ENCODE results near the gene ACIN1. TPM values are rescaled to one million over a fixed set of nuclear protein-coding genes. Genes with fewer than 3 reads are reported as not detected.

ACIN1 gene
- total RNA-seq, 1 experiment from 2014 or later: 181 TPM

DNA sequence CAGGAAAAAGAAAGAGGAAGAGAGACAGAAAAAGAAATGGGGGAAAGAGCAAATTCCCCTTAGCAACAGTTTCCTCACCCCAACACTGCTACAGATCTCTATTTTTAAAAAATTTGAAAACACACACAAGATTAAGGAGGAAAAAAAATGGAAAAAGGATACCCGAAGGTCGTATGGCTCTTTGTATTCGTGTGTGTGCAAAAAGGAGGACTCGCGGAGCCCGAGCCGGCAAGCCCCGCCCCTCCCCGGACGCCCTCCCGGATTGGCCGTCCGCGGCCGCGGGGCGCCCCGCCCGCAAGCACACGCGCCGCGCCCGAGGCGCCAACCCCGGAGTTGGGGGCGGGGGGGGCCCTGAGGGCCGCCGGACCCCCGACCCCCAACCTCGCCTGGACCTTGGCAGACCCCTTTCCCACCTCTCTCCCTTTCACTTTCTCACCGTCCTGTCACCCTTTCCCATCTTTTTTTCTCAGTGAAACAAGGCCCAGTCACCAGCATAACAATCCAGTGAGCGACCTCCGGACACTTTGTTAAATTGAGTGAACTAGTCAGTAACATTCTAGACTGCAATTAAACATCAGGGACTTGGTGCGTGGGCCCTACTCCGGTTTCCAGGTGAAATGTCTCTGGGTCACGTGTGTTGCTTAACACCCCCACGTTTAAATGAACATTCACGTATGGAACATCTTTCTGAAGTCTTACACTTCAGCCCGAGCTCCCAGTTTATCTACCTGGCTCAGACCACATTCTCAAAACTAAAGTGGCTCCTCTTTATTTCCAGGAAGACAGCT, 84.8 kb downstream of the ACIN1 start, which contains the start of gene C14orf93:
C14orf93 (minus strand) TSS at position 205 of the 788 bp plus-strand sequence. CDS start 11,120 bp downstream, outside the sequence.
- H3K36me3 Mint-ChIP-seq (ENCODE audit: insufficient read depth, unreplicated experiment): peaks cover 29% of the 10 kb centered on the region
- peaks cover 12% of the 10 kb centered on the region for H3K4me1 Mint-ChIP-seq (ENCODE audit: low read depth, unreplicated experiment)
- intact Hi-C loops (cut with micrococcal nuclease; ENCODE audit: unreplicated experiment): no loop called here
- peak within 1 kb of the TSS; percentile 79 for H3K4me3 Mint-ChIP-seq (ENCODE audit: low read depth, unreplicated experiment)
- CTCF ChIA-PET: interaction anchor here (1.0 kb wide), 1 partner anchor 15 kb away, joined by 3 read pairs; no protein-coding TSS in a partner anchor
- no peaks in the 10 kb centered on the region for H3K27me3 Mint-ChIP-seq (ENCODE audit: unreplicated experiment)
- DNase-seq: peak; percentile 87
- H3K27ac Mint-ChIP-seq (ENCODE audit: unreplicated experiment): peak within 1 kb of the TSS; percentile 94
- TF ChIP-seq, protein P1, sequence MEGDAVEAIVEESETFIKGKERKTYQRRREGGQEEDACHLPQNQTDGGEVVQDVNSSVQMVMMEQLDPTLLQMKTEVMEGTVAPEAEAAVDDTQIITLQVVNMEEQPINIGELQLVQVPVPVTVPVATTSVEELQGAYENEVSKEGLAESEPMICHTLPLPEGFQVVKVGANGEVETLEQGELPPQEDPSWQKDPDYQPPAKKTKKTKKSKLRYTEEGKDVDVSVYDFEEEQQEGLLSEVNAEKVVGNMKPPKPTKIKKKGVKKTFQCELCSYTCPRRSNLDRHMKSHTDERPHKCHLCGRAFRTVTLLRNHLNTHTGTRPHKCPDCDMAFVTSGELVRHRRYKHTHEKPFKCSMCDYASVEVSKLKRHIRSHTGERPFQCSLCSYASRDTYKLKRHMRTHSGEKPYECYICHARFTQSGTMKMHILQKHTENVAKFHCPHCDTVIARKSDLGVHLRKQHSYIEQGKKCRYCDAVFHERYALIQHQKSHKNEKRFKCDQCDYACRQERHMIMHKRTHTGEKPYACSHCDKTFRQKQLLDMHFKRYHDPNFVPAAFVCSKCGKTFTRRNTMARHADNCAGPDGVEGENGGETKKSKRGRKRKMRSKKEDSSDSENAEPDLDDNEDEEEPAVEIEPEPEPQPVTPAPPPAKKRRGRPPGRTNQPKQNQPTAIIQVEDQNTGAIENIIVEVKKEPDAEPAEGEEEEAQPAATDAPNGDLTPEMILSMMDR (IDR thresholded peaks at IDR 0.05; ENCODE audit: unreplicated experiment): no peak
- no peaks in the 10 kb centered on the region for H3K9me3 Mint-ChIP-seq (ENCODE audit: low read depth, unreplicated experiment)
- no TSS peak for BruUV-seq (replicated peaks)

DNA sequence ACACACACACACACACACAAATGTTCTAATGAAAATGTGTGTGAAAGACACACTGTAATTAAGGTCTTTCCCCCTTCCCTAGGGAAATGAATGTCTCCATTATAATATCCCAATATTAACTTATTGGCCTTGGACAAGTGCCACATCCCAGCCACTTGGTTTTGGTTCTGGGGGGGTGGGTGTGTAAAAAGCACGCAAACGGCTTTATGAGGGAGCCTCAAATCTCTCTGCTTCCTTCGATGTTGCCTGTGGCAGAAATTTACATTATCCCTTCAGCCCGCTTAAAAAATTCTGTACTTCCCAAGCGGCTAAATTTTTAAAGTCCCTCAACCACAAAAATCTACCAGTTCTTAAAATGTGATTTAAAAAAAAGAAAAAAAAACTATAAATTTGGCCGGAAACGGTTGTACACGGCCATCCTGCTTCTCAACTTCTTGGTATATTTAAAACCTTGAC, 85.4 kb downstream of the ACIN1 start:
- TSS peak; percentile 92 for BruUV-seq (replicated peaks)
- Mint-ChIP-seq H3K4me3 (ENCODE audit: low read depth, unreplicated experiment) (peak overlapping the region; percentile 79), H3K36me3 (ENCODE audit: insufficient read depth, unreplicated experiment) (peaks cover 29% of the 10 kb centered on the region), H3K27me3 (ENCODE audit: unreplicated experiment) (no peaks in the 10 kb centered on the region), H3K4me1 (ENCODE audit: low read depth, unreplicated experiment) (peaks cover 18% of the 10 kb centered on the region), H3K27ac (ENCODE audit: unreplicated experiment) (peak overlapping the region; percentile 94), H3K9me3 (ENCODE audit: low read depth, unreplicated experiment) (no peaks in the 10 kb centered on the region)
- intact Hi-C loops (cut with micrococcal nuclease; ENCODE audit: unreplicated experiment): no loop called here
- CTCF ChIA-PET: no interaction called here
- DNase-seq: peak; percentile 2
- TF ChIP-seq, protein P1 (IDR thresholded peaks at IDR 0.05; ENCODE audit: unreplicated experiment): no peak

DNA sequence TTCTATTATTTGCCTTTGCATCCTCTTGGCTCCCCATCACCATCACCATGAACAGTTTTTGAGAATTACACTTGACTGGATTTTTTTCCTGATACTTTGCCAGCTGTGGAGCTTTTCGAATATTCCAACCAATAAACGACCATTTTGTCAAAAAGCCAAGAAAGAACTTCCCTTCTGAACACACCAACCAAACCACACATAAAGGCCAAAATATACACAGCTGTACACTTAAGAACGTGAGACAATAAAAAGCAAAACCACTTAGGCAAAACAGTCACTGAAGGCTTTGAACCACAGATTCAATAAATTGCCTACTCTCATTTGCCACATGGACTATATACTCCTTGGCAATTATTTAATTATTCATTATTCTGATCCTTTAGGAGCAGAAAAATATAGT, 86.1 kb downstream of the ACIN1 start:
- TF ChIP-seq, protein P1 (IDR thresholded peaks at IDR 0.05; ENCODE audit: unreplicated experiment): no peak
- H3K9me3 Mint-ChIP-seq (ENCODE audit: low read depth, unreplicated experiment): no peaks in the 10 kb centered on the region
- H3K27ac Mint-ChIP-seq (ENCODE audit: unreplicated experiment): no peak overlapping the region
- CTCF ChIA-PET: no interaction called here
- peaks cover 29% of the 10 kb centered on the region for H3K36me3 Mint-ChIP-seq (ENCODE audit: insufficient read depth, unreplicated experiment)
- H3K4me1 Mint-ChIP-seq (ENCODE audit: low read depth, unreplicated experiment): peaks cover 18% of the 10 kb centered on the region
- no peak for DNase-seq
- no TSS peak for BruUV-seq (replicated peaks)
- H3K27me3 Mint-ChIP-seq (ENCODE audit: unreplicated experiment): no peaks in the 10 kb centered on the region
- peak overlapping the region; percentile 79 for H3K4me3 Mint-ChIP-seq (ENCODE audit: low read depth, unreplicated experiment)
- intact Hi-C loops (cut with micrococcal nuclease; ENCODE audit: unreplicated experiment): no loop called here

Other genes starting within 250 kb of the ACIN1 start
- gene LRP10, start 223.4 kb downstream of the ACIN1 start, total RNA-seq (2022): 112 and 121 TPM in 2 replicates
- 0.85 and 1.0 TPM in 2 replicates for gene REM2, start 211.9 kb downstream of the ACIN1 start, total RNA-seq (2022)
- gene RBM23, start 176.0 kb downstream of the ACIN1 start, total RNA-seq (2022): 65.3 and 70.9 TPM in 2 replicates
- gene PRMT5, start 165.8 kb downstream of the ACIN1 start, total RNA-seq (2022): 101 and 113 TPM in 2 replicates
- 30.4 and 32.1 TPM in 2 replicates for gene HAUS4, start 138.0 kb downstream of the ACIN1 start, total RNA-seq (2022)
- 20.2 and 32.7 TPM in 2 replicates for gene AJUBA, start 112.6 kb downstream of the ACIN1 start, total RNA-seq (2022)
- gene C14orf93, start 85.0 kb downstream of the ACIN1 start, total RNA-seq (2022): 9.6 and 10.6 TPM in 2 replicates
- 121 and 138 TPM in 2 replicates for gene PSMB5, start 60.2 kb downstream of the ACIN1 start, total RNA-seq (2022)
- not detected in 2 replicates for gene PSMB11, start 52.9 kb downstream of the ACIN1 start, total RNA-seq (2022)
- 5.0 and 5.7 TPM in 2 replicates for gene CDH24, start 37.6 kb downstream of the ACIN1 start, total RNA-seq (2022)
- 47.0 and 47.3 TPM in 2 replicates for gene C14orf119, start 369 bp upstream of the ACIN1 start, total RNA-seq (2022)
- not detected in 2 replicates for gene CIROP, start 9.9 kb upstream of the ACIN1 start, total RNA-seq (2022)
- not detected in 2 replicates for gene CEBPE, start 24.1 kb upstream of the ACIN1 start, total RNA-seq (2022)
- 0.29 TPM in 1 of 2 replicates, not detected in the other for gene SLC7A8, start 88.5 kb upstream of the ACIN1 start, total RNA-seq (2022)
- gene RNF212B, start 142.8 kb upstream of the ACIN1 start, total RNA-seq (2022): not detected in 2 replicates
- 19.3 and 22.6 TPM in 2 replicates for gene HOMEZ, start 191.0 kb upstream of the ACIN1 start, total RNA-seq (2022)
- gene PPP1R3E, start 207.7 kb upstream of the ACIN1 start, total RNA-seq (2022): 12.8 and 16.2 TPM in 2 replicates
- 19.0 and 21.3 TPM in 2 replicates for gene BCL2L2, start 211.7 kb upstream of the ACIN1 start, total RNA-seq (2022)
- 173 and 181 TPM in 2 replicates for gene PABPN1, start 226.3 kb upstream of the ACIN1 start, total RNA-seq (2022)

All from Calu3 (cell line).